HEK293 (cell line): ENCODE measurements around the gene LMCD1.

Experiments used
- CTCF ChIA-PET: fragments of 350-600 bp; formaldehyde crosslinking; extraction: SDS; loops from one replicate; lab custom pipeline; 2021; ENCODE audit warnings: antibody characterized with exemption; lab: Yijun Ruan, JAX
- POLR2A ChIA-PET: fragments of 300-600 bp; formaldehyde crosslinking; extraction: SDS; loops from one replicate; lab custom pipeline; 2020; ENCODE audit warnings: antibody characterized with exemption, inconsistent platforms; lab: Yijun Ruan, JAX
- H3K27ac ChIP-seq: fragments of 200-500 bp; sonication (Bioruptor generic); 2 replicates; pipeline ENCODE4 v1.5.1; 2014; ENCODE audit warnings: low read depth, low read length, control low read depth, inconsistent platforms; ENCODE audit errors: extremely low read depth
- H3K36me3 ChIP-seq, 2 experiments: fragments of 200-500 bp in 1 of 2; sonication (Bioruptor generic) in 1 of 2; 1 replicate in 1 of 2; 2 replicates in 1 of 2; pipeline ENCODE4 v1.5.1; 2014 to 2017; ENCODE audit warnings: inconsistent platforms in 2 of 2, low read length in 2 of 2; ENCODE audit not compliant: control insufficient read depth in 2 of 2, insufficient read depth in 1 of 2
- H3K4me1 ChIP-seq: fragments of 200-500 bp; sonication (Bioruptor generic); 2 replicates; pipeline ENCODE4 v1.5.1; 2014; ENCODE audit warnings: mild to moderate bottlenecking, low read length, inconsistent platforms; ENCODE audit not compliant: control insufficient read depth, insufficient read depth
- H3K4me3 ChIP-seq: 2 replicates; pipeline ENCODE4 v1.5.1; 2011; ENCODE audit warnings: low read depth, mild to moderate bottlenecking, control low read depth, low read length, moderate library complexity
- H3K9me3 ChIP-seq: fragments of 200-500 bp; sonication (Bioruptor generic); 2 replicates; pipeline ENCODE4 v1.5.1; 2014; ENCODE audit warnings: low read depth, low read length, inconsistent platforms; ENCODE audit not compliant: control insufficient read depth, insufficient read depth
- AEBP2 ChIP-seq: fragments of 450-650 bp; formaldehyde crosslinking; IDR thresholded peaks from 2 replicates; pipeline ENCODE4 v1.5.1; 2016; ENCODE audit warnings: missing biosample characterization, missing genetic modification characterization, borderline replicate concordance
- ATF2 ChIP-seq: fragments of 450-650 bp; formaldehyde crosslinking; IDR thresholded peaks from 2 replicates; pipeline ENCODE4 v1.5.1; 2016; ENCODE audit warnings: missing biosample characterization, missing genetic modification characterization, low read depth
- HOXC10 ChIP-seq: sonication (generic); formaldehyde crosslinking; IDR thresholded peaks from 2 replicates; pipeline ENCODE4 v1.8.1; 2023; ENCODE audit warnings: mild to moderate bottlenecking, missing genetic modification reagents
- KLF10 ChIP-seq: fragments of 450-650 bp; IDR thresholded peaks from 2 replicates; pipeline ENCODE4 v1.5.1; 2018; ENCODE audit warnings: missing biosample characterization, mild to moderate bottlenecking, missing genetic modification characterization
- PBX3 ChIP-seq: sonication (generic); formaldehyde crosslinking; IDR thresholded peaks from 2 replicates; pipeline ENCODE4 v1.8.1; 2022; ENCODE audit warnings: mild to moderate bottlenecking, moderate library complexity, missing genetic modification reagents
- PRDM2 ChIP-seq: fragments of 450-650 bp; formaldehyde crosslinking; IDR thresholded peaks from 2 replicates; pipeline ENCODE4 v1.5.1; 2016; ENCODE audit warnings: missing biosample characterization, missing genetic modification characterization, borderline replicate concordance
- PRDM6 ChIP-seq: fragments of 450-650 bp; formaldehyde crosslinking; IDR thresholded peaks from 2 replicates; pipeline ENCODE4 v1.5.1; 2017; ENCODE audit warnings: missing biosample characterization, missing genetic modification characterization
- SP3 ChIP-seq: fragments of 450-650 bp; formaldehyde crosslinking; IDR thresholded peaks from 2 replicates; pipeline ENCODE4 v1.5.1; 2016; ENCODE audit warnings: missing biosample characterization, missing genetic modification characterization
- ZFHX2 ChIP-seq: fragments of 450-650 bp; formaldehyde crosslinking; conservative IDR thresholded peaks from 2 replicates; pipeline ENCODE4 v1.5.1; 2016; ENCODE audit warnings: missing biosample characterization, missing genetic modification characterization
- ZFP3 ChIP-seq: fragments of 450-650 bp; formaldehyde crosslinking; IDR thresholded peaks from 2 replicates; pipeline ENCODE4 v1.5.1; 2016; ENCODE audit warnings: low read depth, missing biosample characterization, missing genetic modification characterization
- ZNF157 ChIP-seq: fragments of 450-650 bp; formaldehyde crosslinking; IDR thresholded peaks from 2 replicates; pipeline ENCODE4 v1.5.1; 2016; ENCODE audit warnings: missing biosample characterization, missing genetic modification characterization
- ZNF18 ChIP-seq: fragments of 450-650 bp; formaldehyde crosslinking; IDR thresholded peaks from 2 replicates; pipeline ENCODE4 v1.5.1; 2016; ENCODE audit warnings: missing biosample characterization, missing genetic modification characterization
- ZNF404 ChIP-seq: fragments of 450-650 bp; formaldehyde crosslinking; IDR thresholded peaks from 2 replicates; pipeline ENCODE4 v1.5.1; 2017; ENCODE audit warnings: missing biosample characterization, missing genetic modification characterization
- ZNF530 ChIP-seq: fragments of 450-650 bp; formaldehyde crosslinking; IDR thresholded peaks from 2 replicates; pipeline ENCODE4 v1.5.1; 2016; ENCODE audit warnings: low read depth, missing biosample characterization, missing genetic modification characterization
- ZNF544 ChIP-seq: fragments of 450-650 bp; formaldehyde crosslinking; IDR thresholded peaks from 2 replicates; pipeline ENCODE4 v1.5.0; 2017; ENCODE audit warnings: missing biosample characterization, missing genetic modification characterization
- ZSCAN16 ChIP-seq: fragments of 450-650 bp; formaldehyde crosslinking; IDR thresholded peaks from 2 replicates; pipeline ENCODE4 v1.5.1; 2016; ENCODE audit warnings: missing biosample characterization, missing genetic modification characterization
- ZXDB ChIP-seq: fragments of 450-650 bp; formaldehyde crosslinking; IDR thresholded peaks from 2 replicates; pipeline ENCODE4 v1.5.1; 2016; ENCODE audit warnings: missing biosample characterization, missing genetic modification characterization

Gene LMCD1

GRCh38 chr3:8554696-8555095 is 53.1 kb downstream of the LMCD1 start:
- ChIA-PET POLR2A (no interaction called here), CTCF (interaction anchor here (0.7 kb wide), 1 partner anchor 140 kb away, joined by 3 read pairs; no protein-coding TSS in a partner anchor)
- no peak overlapping the region for H3K27ac ChIP-seq

More at GRCh38 chr3:8554696-8555095, 53.1 kb downstream of the LMCD1 start:
- no peak overlapping the region for H3K4me3 ChIP-seq
- no peak for TF ChIP-seq ZSCAN16 (tag by site-specific recombination)
- TF ChIP-seq ZNF404 (tag by site-specific recombination) = no peak
- no peak for TF ChIP-seq KLF10
- TF ChIP-seq AEBP2 = no peak
- TF ChIP-seq ZNF18 (tag by site-specific recombination) = no peak
- no peak for TF ChIP-seq PRDM2 (tag by site-specific recombination)
- TF ChIP-seq PRDM6 (tag by site-specific recombination) = no peak
- TF ChIP-seq SP3 (tag by site-specific recombination) = no peak
- TF ChIP-seq ZFHX2 (tag by site-specific recombination) = no peak
- TF ChIP-seq ZXDB (tag by site-specific recombination) = no peak
- TF ChIP-seq ZNF544 (tag by site-specific recombination) = no peak
- TF ChIP-seq HOXC10 (CRISPR knock-in tag) = no peak
- TF ChIP-seq ZFP3 (tag by site-specific recombination) = no peak
- no peak for TF ChIP-seq PBX3
- TF ChIP-seq ATF2 (tag by site-specific recombination) = no peak
- TF ChIP-seq ZNF157 = no peak
- no peak for TF ChIP-seq ZNF530 (tag by site-specific recombination)
- TF ChIP-seq, all 188 proteins: peak for 0
- Histone ChIP-seq H3K4me1 (peaks cover 11% of the 10 kb centered on the region), H3K36me3 (peaks cover 0 to 33% of the 10 kb centered on the region in 2 experiments; a peak in 2 of 3 replicates), H3K9me3 (no peaks in the 10 kb centered on the region)
